Hepatocyte (in vitro differentiated cells): ENCODE data around the gene WDHD1. TPM values are rescaled to one million over a fixed set of nuclear protein-coding genes. Genes with fewer than 3 reads are reported as not detected.

Source experiments
- DNase-seq: peaks from one replicate; pipeline ENCODE4 v3.0.0-alpha.2; 2016; ENCODE audit warnings: low spot score
- H2AFZ ChIP-seq: fragments of 200-600 bp; sonication (generic); 2 replicates; pipeline ENCODE4 v1.6.0; 2016; ENCODE audit warnings: antibody characterized with exemption, mild to moderate bottlenecking
- H3K27ac ChIP-seq: fragments of 200-600 bp; sonication (generic); 2 replicates; pipeline ENCODE4 v1.5.1; 2016; ENCODE audit warnings: mild to moderate bottlenecking
- H3K27me3 ChIP-seq: fragments of 200-600 bp; sonication (generic); 2 replicates; pipeline ENCODE4 v1.6.1; 2016
- H3K36me3 ChIP-seq: fragments of 200-600 bp; sonication (generic); replicated peaks from 2 replicates; pipeline ENCODE4 v1.5.1; 2016; ENCODE audit warnings: low read depth; ENCODE audit not compliant: insufficient read depth
- H3K4me1 ChIP-seq: fragments of 200-600 bp; sonication (generic); 2 replicates; pipeline ENCODE4 v1.5.1; 2016; ENCODE audit warnings: mild to moderate bottlenecking, moderate library complexity; ENCODE audit not compliant: insufficient read depth
- H3K4me2 ChIP-seq: fragments of 200-600 bp; sonication (generic); 2 replicates; pipeline ENCODE4 v1.6.0; 2016
- H3K4me3 ChIP-seq: fragments of 200-600 bp; sonication (generic); 2 replicates; pipeline ENCODE4 v1.5.1; 2016; ENCODE audit warnings: mild to moderate bottlenecking
- H3K79me2 ChIP-seq: fragments of 200-600 bp; sonication (generic); 2 replicates; pipeline ENCODE4 v1.6.0; 2017; ENCODE audit warnings: mild to moderate bottlenecking
- H3K9me2 ChIP-seq: fragments of 200-600 bp; sonication (generic); replicated peaks from 2 replicates; pipeline ENCODE4 v1.6.0; 2017; ENCODE audit warnings: mild to moderate bottlenecking; ENCODE audit not compliant: insufficient read depth
- H3K9me3 ChIP-seq: fragments of 200-600 bp; sonication (generic); 2 replicates; pipeline ENCODE4 v1.5.1; 2016; ENCODE audit warnings: low read depth, mild to moderate bottlenecking
- H4K20me1 ChIP-seq: fragments of 200-600 bp; sonication (generic); 2 replicates; pipeline ENCODE4 v1.6.0; 2016; ENCODE audit warnings: mild to moderate bottlenecking; ENCODE audit not compliant: insufficient read depth, poor library complexity, severe bottlenecking
- EZH2 ChIP-seq: fragments of 200-600 bp; sonication (generic); IDR thresholded peaks from 2 replicates; pipeline ENCODE4 v1.6.1; 2016; ENCODE audit warnings: antibody characterized with exemption, mild to moderate bottlenecking, borderline replicate concordance
- EZH2phosphoT487 ChIP-seq: fragments of 200-600 bp; sonication (generic); IDR thresholded peaks from one replicate; pipeline ENCODE4 v1.6.1; 2018; ENCODE audit warnings: antibody characterized with exemption, mild to moderate bottlenecking, low read depth, moderate library complexity; ENCODE audit not compliant: unreplicated experiment, severe bottlenecking
- WGBS: methylation state at CpG from one replicate; pipeline ENCODE4 v1.1.6; 2016; ENCODE audit warnings: low lambda C conversion rate; ENCODE audit errors: missing lambda C conversion rate; 5-methylcytosine and 5-hydroxymethylcytosine counted together
- polyA plus RNA-seq: library from polyadenylated mRNA; unstranded; fragments of >200 nt; fragmentation: Nextera tagmentation; extraction: Ambion mirVana; gene quantifications from 2 replicates; pipeline ENCODE4 v1.2.1, GENCODE V29; 2016
- total RNA-seq: library from RNA; depleted of rRNA; stranded (reverse); fragments of >200 nt; gene quantifications from 2 replicates; pipeline ENCODE4 v1.2.3, GENCODE V29; 2014
- TF ChIP-seq, protein P1 (sequence below): fragments of 200-600 bp; sonication (generic); IDR thresholded peaks from 2 replicates; pipeline ENCODE4 v1.5.1; 2016; ENCODE audit warnings: antibody characterized with exemption, mild to moderate bottlenecking; ENCODE audit not compliant: poor library complexity

Gene WDHD1
- total and polyA plus RNA-seq, 2 experiments from 2014 or later, result 4.1 to 5.9 TPM

DNA sequence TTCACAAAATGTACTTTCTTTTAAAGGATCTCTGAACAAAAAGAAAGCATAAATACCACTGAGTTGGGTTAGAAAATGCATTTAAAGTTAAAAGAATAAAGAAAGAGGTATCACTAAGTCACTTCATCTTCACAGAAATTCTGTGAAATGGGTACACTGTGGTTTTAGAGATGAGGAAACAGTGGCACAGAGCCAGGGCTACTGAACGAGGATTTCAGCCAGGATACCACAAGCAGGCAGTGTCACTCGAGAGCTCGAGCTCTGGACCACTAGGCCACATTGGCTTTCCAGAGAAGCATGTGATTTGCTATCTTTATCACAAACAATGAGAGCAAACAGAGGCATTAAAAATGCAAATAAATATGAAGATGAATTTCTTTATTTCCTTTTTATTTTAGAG is 51.0 kb downstream of the WDHD1 start:
- no peaks in the 10 kb centered on the region for H3K27me3 ChIP-seq
- H3K4me1 ChIP-seq, result no peaks in the 10 kb centered on the region
- H3K9me2 ChIP-seq, result no peaks in the 10 kb centered on the region
- no peak overlapping the region for H2AFZ ChIP-seq
- no peak overlapping the region for H3K4me2 ChIP-seq
- no peak for DNase-seq
- 96% methylated on average over 3 of the region's 3 CpGs for WGBS
- H3K36me3 ChIP-seq, result no peaks in the 10 kb centered on the region
- H3K9me3 ChIP-seq, result no peaks in the 10 kb centered on the region
- H3K4me3 ChIP-seq, result no peak overlapping the region
- H4K20me1 ChIP-seq, result no peaks in the 10 kb centered on the region
- TF ChIP-seq, protein P1, sequence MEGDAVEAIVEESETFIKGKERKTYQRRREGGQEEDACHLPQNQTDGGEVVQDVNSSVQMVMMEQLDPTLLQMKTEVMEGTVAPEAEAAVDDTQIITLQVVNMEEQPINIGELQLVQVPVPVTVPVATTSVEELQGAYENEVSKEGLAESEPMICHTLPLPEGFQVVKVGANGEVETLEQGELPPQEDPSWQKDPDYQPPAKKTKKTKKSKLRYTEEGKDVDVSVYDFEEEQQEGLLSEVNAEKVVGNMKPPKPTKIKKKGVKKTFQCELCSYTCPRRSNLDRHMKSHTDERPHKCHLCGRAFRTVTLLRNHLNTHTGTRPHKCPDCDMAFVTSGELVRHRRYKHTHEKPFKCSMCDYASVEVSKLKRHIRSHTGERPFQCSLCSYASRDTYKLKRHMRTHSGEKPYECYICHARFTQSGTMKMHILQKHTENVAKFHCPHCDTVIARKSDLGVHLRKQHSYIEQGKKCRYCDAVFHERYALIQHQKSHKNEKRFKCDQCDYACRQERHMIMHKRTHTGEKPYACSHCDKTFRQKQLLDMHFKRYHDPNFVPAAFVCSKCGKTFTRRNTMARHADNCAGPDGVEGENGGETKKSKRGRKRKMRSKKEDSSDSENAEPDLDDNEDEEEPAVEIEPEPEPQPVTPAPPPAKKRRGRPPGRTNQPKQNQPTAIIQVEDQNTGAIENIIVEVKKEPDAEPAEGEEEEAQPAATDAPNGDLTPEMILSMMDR, result no peak
- TF ChIP-seq EZH2phosphoT487 (no peak), EZH2 (no peak)
- H3K79me2 ChIP-seq, result no peaks in the 10 kb centered on the region
- no peak overlapping the region for H3K27ac ChIP-seq

DNA sequence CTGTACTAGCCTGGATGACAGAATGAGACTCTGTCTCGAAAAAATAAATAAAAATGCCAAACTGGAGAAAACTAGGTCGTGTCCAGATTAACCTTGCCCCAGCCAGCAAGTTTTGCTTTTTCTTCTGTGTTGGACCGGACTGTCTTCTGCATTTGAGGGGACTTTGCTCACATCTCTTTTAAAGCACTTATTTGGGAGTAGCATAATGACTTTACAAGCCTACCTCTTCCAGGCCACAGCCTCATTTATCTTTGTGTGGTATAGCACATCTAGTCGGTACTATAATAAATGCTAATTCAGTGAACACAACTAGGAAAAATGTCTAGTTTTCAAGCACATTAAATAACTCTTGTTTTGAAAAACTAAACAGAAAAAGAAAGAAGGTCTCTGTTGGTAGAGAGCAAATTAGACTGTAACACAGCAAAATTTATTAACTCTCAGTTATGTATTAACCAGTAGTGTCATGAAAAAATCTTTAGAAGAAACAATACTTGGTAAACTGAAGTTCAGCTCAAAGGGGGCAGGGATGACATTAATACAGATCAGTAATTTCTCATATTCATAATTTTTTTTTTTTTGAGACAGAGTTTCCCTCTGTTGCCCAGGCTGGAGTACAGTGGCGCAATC is 52.0 kb downstream of the WDHD1 start:
- Histone ChIP-seq H3K27ac (peak overlapping the region; percentile 1), H2AFZ (no peak overlapping the region), H3K4me1 (no peaks in the 10 kb centered on the region), H3K27me3 (no peaks in the 10 kb centered on the region), H3K4me3 (no peak overlapping the region), H3K9me3 (no peaks in the 10 kb centered on the region), H3K79me2 (no peaks in the 10 kb centered on the region), H3K36me3 (no peaks in the 10 kb centered on the region), H4K20me1 (no peaks in the 10 kb centered on the region), H3K4me2 (peak overlapping the region; percentile 43), H3K9me2 (no peaks in the 10 kb centered on the region)
- no peak for DNase-seq
- WGBS, result 75% methylated on average over 5 of the region's 5 CpGs
- TF ChIP-seq, protein P1, result no peak
- no peak for TF ChIP-seq EZH2phosphoT487
- no peak for TF ChIP-seq EZH2

DNA sequence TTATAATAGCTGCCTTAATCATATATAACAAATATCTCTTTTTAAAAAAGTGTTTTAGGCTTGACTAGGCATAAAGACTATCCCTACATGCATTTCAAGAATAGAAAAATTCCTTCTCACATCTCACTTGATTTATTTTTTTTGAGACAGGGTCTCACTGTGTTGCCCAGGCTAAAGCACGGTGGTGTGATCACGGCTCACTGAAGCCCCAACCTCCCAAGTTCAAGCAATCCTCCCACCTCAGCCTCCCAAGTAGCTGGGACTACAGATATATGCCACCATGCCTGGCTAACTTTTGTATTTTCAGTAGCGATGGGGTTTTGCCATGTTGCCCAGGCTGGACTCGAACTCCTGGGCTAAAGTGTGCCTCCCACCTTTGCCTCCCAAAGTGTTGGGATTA is 59.4 kb downstream of the WDHD1 start:
- 98% methylated on average over 4 of the region's 4 CpGs for WGBS
- Histone ChIP-seq H2AFZ (no peak overlapping the region), H3K27me3 (no peaks in the 10 kb centered on the region), H3K9me3 (no peaks in the 10 kb centered on the region), H3K27ac (no peak overlapping the region), H3K9me2 (no peaks in the 10 kb centered on the region), H3K4me2 (no peak overlapping the region), H3K79me2 (no peaks in the 10 kb centered on the region), H3K36me3 (no peaks in the 10 kb centered on the region), H4K20me1 (no peaks in the 10 kb centered on the region), H3K4me1 (no peaks in the 10 kb centered on the region), H3K4me3 (no peak overlapping the region)
- TF ChIP-seq EZH2phosphoT487 (no peak), EZH2 (no peak)
- TF ChIP-seq, protein P1, result no peak
- no peak for DNase-seq
